Stimulated activated CD4-positive, alpha-beta T cell treated with anti-CD3 and anti-CD28 coated beads, Interleukin-2, amount 100 ng/mL, for 24 hours (primary cell): ENCODE results near the gene CNTNAP5.

ENCODE experiments used
- DNase-seq, 2 donors: peaks; one replicate each; pipeline ENCODE4 v3.0.0-alpha.2; 2020

CNTNAP5 gene

DNA sequence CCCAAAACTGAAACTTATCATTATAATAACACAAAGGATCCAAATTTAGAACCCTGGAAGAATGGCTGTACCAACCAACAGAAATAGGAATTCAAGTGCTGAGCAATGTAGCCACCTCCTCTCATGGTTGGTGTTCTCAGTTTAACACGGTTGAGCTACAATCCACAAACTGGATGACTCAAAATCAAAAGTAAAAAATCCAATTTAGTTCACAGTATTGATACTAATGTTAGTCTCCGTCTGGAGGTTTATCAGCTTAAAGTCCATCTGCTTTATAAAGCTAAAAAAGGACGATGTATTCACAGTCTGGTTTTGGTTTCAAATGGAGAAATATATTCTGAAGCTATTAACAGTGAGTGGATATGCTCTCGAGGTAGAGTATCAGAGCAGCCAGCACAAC is 40.5 kb downstream of the CNTNAP5 start:
- DNase-seq: no peak

DNA sequence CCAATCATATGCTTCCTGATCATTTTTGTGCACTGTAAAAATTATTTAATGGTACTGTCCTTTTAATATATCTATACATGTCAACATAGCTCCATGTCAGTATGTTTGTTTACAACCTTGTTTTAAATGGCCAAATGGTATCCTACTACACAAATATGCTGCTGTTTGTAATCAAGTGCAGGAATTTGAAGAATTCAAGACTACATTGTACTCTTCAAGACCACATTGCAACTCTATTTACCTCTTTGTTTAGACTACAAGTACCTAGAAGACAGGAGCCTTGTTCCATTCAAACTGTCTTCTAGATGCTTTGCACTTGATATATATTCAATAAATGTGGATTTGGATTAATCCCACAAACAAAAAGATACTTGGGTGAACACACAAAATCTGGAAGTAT is 41.7 kb downstream of the CNTNAP5 start:
- no peak for DNase-seq

GRCh38 chr2:124079045-124079444 is 54.0 kb downstream of the CNTNAP5 start:
- DNase-seq: no peak

DNA sequence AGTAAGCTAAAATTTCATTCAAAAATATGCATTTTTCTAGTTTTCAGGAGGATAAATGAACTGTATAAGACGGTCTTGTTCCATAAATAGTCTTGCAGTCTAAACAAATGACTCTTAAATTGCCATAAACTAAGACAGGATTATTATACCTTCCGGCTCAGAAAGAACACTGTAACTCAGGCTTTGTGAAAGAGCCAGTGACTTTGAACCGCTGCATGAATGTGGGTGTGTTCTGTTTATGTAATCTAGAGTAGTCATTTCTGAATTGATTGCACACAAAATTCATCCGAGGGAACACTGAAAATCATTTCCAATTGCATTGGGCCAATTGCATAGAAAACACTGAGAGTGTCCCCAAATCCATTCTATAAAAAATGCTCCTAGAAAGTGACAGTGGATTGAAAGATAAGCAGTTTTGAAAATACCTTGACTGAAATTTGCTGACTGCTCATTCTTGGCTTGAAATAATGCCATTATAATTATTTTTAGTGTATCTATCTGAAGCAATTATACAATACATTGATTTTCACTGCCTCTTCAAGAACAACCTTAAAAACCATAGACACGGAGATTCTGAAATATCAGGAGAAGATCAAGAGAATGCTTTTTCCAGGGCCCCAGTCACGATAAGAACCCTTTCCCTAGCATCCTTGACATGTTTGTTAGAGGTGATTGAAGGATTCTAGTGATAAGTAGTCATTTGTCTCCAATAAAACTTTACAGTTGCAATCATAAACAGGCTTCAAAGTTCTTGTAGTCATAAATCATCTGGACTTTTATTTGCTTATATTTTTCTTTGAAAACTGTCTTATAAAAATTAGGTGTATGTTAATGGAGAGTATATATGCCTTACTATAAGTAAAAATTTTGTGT is 55.4 kb downstream of the CNTNAP5 start:
- DNase-seq: no peak

DNA sequence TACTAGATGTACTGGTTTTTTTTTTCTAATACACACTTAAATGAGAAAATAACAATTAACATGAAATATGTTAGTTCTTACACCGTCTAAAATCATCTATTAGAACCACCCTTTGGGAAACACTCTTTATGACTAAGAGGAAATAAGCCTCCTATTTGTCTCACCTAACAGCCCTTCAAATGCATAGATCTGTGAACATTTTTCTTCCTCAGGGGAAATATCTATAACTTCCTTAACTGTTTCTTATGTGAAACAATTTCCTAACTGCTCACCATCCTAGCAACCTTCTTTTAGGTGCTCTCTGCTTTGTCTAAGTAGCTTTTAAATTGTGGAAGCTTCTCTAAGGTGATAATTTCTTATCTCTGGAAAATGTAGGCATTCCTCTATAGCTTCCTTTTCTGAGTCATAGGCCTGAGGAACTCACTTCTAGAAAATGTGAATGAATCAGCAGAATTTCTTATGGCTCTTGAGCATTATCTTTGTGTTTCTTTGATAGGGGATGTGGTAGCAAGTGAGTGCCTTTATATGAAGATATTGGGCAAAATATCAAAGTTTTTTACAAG is 56.1 kb downstream of the CNTNAP5 start:
- DNase-seq: no peak

DNA sequence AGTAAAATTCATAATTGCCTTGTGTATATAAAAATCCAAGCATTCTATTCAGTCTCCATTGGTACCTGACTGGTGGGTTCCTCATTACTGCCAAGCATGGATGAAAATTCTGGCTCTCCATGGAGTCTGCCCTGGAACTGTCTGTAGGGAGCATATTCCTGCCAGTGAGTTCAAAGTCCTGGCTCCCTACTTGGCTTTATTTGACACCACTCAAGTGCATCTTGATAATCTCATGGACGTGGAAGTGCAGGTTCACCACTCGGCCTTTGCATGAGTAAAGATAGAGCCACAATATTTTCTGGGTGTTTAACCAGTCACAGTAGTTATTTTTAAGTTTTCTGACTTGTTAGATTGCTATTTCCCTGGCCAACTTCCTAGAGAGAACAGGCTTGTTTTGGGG is 63.5 kb downstream of the CNTNAP5 start:
- no peak for DNase-seq

- no peak for DNase-seq
These were observed 66.6 kb downstream of the CNTNAP5 start for GRCh38 chr2:124091721-124092120.

- no peak for DNase-seq
These were observed 67.6 kb downstream of the CNTNAP5 start for GRCh38 chr2:124092651-124093050.

DNA sequence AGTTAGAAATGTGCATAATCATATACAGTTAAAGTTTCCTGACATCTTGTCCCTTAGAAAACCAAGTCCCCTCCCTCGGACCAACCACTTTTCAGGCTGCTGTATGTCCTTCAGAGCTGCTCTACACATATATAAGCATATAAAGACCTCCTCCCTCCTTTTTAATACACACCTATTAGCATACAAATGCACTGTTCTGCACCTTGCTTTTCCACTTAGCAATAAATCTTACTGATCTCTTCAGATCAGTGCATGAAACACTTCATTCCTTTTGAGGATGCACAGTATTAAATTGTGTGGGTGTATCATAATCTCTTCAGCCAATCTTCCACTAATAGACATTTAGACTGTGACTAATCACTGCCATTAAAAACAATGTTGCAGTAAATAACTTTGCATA is 79.8 kb downstream of the CNTNAP5 start:
- no peak for DNase-seq

DNA sequence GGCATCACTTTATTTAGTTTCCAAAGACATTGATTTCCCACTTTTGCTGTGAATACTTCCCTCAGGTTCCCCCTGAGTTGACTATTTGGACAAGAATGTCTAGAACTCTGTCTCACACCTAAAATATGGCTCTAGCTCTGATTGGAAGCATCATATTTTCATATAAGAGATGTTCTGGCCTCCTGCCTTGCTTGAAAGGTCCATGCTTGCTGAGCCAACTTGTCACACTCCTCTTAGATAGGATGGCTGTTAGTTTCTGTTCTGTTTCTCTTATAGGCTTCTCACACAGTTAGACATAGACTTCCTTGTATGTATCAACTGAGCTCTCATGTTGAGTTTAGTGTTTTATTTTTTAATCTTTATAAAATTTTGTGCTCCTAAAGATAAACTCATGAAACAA is 87.1 kb downstream of the CNTNAP5 start:
- DNase-seq: no peak

DNA sequence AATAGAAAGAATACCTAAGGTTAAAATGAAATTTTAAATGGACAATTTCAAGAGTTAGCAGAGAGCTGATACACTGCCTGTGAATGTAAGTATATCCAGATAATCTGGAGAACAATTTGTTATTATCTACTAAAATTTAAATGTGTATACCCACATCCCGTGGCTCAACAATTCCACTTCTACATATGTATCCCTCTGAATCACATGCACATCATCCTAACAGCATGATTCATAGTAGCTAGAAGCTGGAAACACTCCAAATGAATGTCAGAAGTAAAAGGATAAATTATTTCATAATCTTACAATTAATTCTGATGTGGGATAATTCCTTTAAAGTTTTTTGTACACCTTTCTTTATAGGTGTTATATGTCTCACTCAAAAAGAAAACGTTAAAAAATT is 87.9 kb downstream of the CNTNAP5 start:
- DNase-seq: no peak

- DNase-seq: no peak
These were observed 95.2 kb downstream of the CNTNAP5 start for GRCh38 chr2:124120246-124120645.

- DNase-seq: no peak
These were observed 96.0 kb downstream of the CNTNAP5 start for GRCh38 chr2:124121106-124121505.

GRCh38 chr2:124121760-124122275 is 96.7 kb downstream of the CNTNAP5 start:
- no peak for DNase-seq

GRCh38 chr2:124122340-124122739 is 97.3 kb downstream of the CNTNAP5 start:
- no peak for DNase-seq

DNA sequence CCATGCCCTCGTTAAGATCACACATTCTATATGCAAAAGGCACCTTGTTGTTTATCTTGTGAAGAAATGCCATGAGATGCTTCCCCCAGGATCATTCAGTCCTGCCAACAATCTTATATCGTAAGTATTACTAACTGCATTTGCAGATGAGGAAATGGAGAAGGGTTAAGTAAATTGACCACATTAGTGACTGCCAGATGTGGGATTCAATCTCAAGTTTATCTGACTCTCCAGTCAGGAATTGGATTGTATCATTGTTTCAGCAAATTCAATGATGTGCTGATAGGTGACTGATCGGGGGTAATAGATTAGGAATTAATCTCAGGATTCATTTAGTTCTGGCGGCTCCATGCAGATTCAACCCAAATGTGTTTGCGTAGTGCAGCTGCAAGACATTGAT is 106.2 kb downstream of the CNTNAP5 start:
- no peak for DNase-seq

- no peak for DNase-seq
These were observed 111.0 kb downstream of the CNTNAP5 start for GRCh38 chr2:124136110-124136509.

DNA sequence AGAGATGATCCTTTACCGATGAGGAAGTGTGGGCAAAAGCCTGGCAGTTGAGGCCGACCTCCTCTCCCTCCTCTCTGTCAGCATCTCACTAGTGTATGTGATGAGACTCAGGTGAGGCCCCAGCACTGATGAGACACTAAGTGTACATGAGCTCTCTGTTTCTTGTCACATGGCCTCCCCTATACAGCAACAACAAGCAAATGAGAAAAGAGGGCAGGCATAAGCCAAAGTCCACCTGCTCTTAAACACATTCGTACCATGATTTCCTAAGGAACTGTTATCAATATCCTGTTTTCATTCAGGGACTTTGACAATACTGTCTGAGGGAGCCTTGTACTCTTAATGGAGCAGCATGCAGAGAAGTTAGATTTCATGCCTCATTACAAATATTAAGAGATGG is 113.0 kb downstream of the CNTNAP5 start:
- no peak for DNase-seq

DNA sequence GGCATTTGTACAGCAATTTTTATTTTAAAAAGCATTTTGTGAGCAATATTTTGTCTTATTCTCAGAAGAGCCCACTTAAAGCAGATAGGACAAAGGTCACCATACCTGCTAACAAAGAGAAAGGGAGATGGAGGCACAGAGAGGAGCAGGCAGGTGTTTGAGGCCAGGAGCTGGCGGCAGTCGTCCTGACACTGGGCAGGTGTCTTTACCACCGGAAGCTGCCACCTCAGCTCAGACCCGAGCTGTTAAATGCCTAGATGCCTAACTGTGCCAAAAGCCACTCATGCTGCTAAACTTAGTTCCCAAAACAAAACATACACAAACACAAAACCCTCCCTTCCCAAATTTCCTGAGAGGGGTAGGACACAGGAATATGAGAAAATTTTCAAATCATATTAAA is 120.9 kb downstream of the CNTNAP5 start:
- DNase-seq: no peak

GRCh38 chr2:124147552-124147951 is 122.5 kb downstream of the CNTNAP5 start:
- DNase-seq: no peak

DNA sequence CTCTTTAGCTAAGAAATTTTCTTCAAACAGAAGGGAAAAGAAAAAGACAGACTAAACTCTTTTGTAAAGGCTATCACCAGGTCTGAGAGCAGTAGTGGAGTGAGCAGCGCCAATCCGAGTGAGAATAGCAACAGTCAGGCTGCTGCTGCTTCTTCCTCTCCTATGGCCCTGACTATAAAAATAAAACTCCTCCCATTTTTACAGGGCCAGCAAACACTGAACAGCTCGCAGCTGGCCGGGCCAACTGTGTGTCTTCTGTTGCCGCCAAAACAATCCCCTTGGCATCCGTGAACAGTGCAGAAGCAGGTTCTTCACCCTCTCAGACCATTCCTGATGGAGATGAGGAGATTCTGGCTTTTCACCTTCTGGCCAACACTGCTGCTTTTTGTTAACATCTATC is 124.5 kb downstream of the CNTNAP5 start:
- DNase-seq: no peak

DNA sequence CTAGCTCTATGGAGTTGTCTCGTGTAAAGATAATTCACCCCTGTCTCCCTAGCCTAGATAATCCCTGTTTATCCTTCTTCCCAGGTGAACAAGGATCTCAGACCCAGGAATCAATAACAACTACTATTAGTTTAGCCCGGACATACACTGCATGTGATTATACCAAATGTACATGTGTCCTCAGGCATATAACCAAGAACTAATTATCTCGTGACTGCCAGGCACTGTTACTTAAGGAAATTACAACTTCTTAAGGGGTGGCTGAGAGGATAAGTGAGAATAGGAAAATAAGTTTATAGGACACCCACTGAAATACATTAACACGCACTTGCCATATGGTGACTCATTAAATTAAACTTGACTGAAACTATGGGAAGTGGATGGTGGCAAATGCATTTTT is 126.6 kb downstream of the CNTNAP5 start:
- DNase-seq: no peak

GRCh38 chr2:124153713-124154112 is 128.6 kb downstream of the CNTNAP5 start:
- DNase-seq: no peak

- no peak for DNase-seq
These were observed 134.1 kb downstream of the CNTNAP5 start for GRCh38 chr2:124159166-124159565.

DNA sequence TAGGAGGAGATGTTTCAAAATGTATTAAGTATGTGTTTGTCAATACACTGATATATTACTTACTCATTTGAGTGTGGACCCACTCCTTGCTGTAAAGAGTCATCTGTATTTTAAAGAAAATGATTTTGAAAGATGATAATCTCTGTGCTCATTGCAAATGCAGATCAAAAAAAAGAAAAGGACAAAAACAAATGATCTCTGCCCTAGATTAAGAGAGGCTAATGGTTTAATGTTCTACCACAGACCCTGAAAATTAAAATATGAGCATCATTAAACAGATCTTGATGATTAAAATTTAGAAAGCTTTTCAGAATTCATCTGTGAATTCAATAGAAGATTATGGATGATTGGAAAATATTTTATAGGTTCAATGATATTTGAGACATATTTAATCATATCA is 136.5 kb downstream of the CNTNAP5 start:
- no peak for DNase-seq
